Measurements from ENCODE around the gene KIRREL3.

- TF ChIP-seq EZH2 (IDR thresholded peaks at IDR 0.05; ENCODE audit: low read depth) (no peak), CTCF (conservative IDR thresholded peaks at IDR 0.05) (no peak)
Observed at GRCh38 chr11:126815111-126815510, 185.5 kb downstream of the KIRREL3 start.
